HTR-8/SVneo (cell line): ENCODE measurements around the gene THADA.
"Not testable (repeated sequence)": the region's sequence is repeated elsewhere in the genome, so short reads cannot be mapped to it uniquely, and the experiment has no call there.

ENCODE experiments used
- DNase-seq: peaks from one replicate; pipeline ENCODE4 v3.0.0; 2011; ENCODE audit warnings: low spot score, mixed read lengths; ENCODE audit not compliant: insufficient read length
- FAIRE-seq: peaks from 2 replicates; lab custom pipeline; 2011; peaks lifted over from hg19 to GRCh38; lab: Jason Lieb, UNC

The THADA gene

GRCh38 chr2:43317680-43318079 lies 278.2 kb downstream of the THADA start:
- FAIRE-seq: no peak
- DNase-seq: no peak

- FAIRE-seq: no peak
- no peak for DNase-seq
Measured at GRCh38 chr2:43317194-43317593, 278.6 kb downstream of the THADA start.

- DNase-seq (no peak), FAIRE-seq (no peak)
Measured at GRCh38 chr2:43315482-43315881, 280.4 kb downstream of the THADA start.

GRCh38 chr2:43314299-43314927 lies 281.4 kb downstream of the THADA start:
- FAIRE-seq (no peak), DNase-seq (no peak)

GRCh38 chr2:43313642-43314017 lies 282.2 kb downstream of the THADA start:
- FAIRE-seq (no peak), DNase-seq (no peak)

- FAIRE-seq: no peak
- peak; percentile 63 for DNase-seq
Measured at GRCh38 chr2:43312755-43313641, 282.8 kb downstream of the THADA start.

- FAIRE-seq (no peak), DNase-seq (no peak)
Measured at GRCh38 chr2:43311276-43311675, 284.6 kb downstream of the THADA start.

- FAIRE-seq: no peak
- no peak for DNase-seq
Measured at GRCh38 chr2:43309935-43310334, 285.9 kb downstream of the THADA start.

- no peak for FAIRE-seq
- DNase-seq: no peak
Measured at GRCh38 chr2:43307973-43308372, 287.9 kb downstream of the THADA start.

- DNase-seq (no peak), FAIRE-seq (no peak)
Measured at GRCh38 chr2:43307046-43307445, 288.8 kb downstream of the THADA start.

GRCh38 chr2:43306197-43306596 lies 289.6 kb downstream of the THADA start:
- DNase-seq (no peak), FAIRE-seq (no peak)

GRCh38 chr2:43305517-43305916 lies 290.3 kb downstream of the THADA start:
- FAIRE-seq (no peak), DNase-seq (no peak)

- FAIRE-seq: no peak
- no peak for DNase-seq
Measured at GRCh38 chr2:43305012-43305411, 290.8 kb downstream of the THADA start.

GRCh38 chr2:43303889-43304288 lies 291.9 kb downstream of the THADA start:
- no peak for DNase-seq
- no peak for FAIRE-seq

GRCh38 chr2:43302961-43303494 lies 292.8 kb downstream of the THADA start:
- FAIRE-seq: no peak
- DNase-seq: no peak

- FAIRE-seq (no peak), DNase-seq (no peak)
Measured at GRCh38 chr2:43302182-43302960, 293.5 kb downstream of the THADA start.

- no peak for DNase-seq
Measured at GRCh38 chr2:43300781-43301583, 294.9 kb downstream of the THADA start.

GRCh38 chr2:43300222-43300621 lies 295.6 kb downstream of the THADA start:
- no peak for FAIRE-seq
- DNase-seq: no peak

More at GRCh38 chr2:43300781-43301583, 294.9 kb downstream of the THADA start:
- FAIRE-seq: no peak

- no peak for DNase-seq
- FAIRE-seq: no peak
Measured at GRCh38 chr2:43298500-43298899, 297.3 kb downstream of the THADA start.

- not testable (repeated sequence) for DNase-seq
Measured at GRCh38 chr2:43297740-43298139, 298.1 kb downstream of the THADA start.

More at GRCh38 chr2:43297740-43298139, 298.1 kb downstream of the THADA start:
- FAIRE-seq: not testable (repeated sequence)
